Bronchial epithelial cell (primary cell): ENCODE measurements around the gene KXD1. TPM values are rescaled to one million over a fixed set of nuclear protein-coding genes. Genes with fewer than 3 reads are reported as not detected.

Experiments used
- DNase-seq: peaks from one replicate; pipeline ENCODE4 v3.0.0-alpha.2; 2010; ENCODE audit warnings: low read depth
- FAIRE-seq: peaks from 2 replicates; lab custom pipeline; 2011; peaks lifted over from hg19 to GRCh38; lab: Jason Lieb, UNC
- H3K27me3 ChIP-seq: 2 replicates; pipeline ENCODE4 v1.5.1; 2011; ENCODE audit warnings: low read length; ENCODE audit not compliant: control insufficient read depth, insufficient read depth
- H3K36me3 ChIP-seq: 2 replicates; pipeline ENCODE4 v1.5.1; 2011; ENCODE audit warnings: low read length; ENCODE audit not compliant: control insufficient read depth, insufficient read depth
- H3K4me3 ChIP-seq: 2 replicates; pipeline ENCODE4 v1.5.1; 2011; ENCODE audit warnings: mild to moderate bottlenecking, low read depth, low read length, control low read depth
- total RNA-seq: library from RNA; depleted of rRNA; stranded (reverse); fragments of >200 nt; gene quantifications from 2 replicates; pipeline ENCODE4 v1.2.1, GENCODE V29; 2014
- TF ChIP-seq, protein P1 (sequence below): IDR thresholded peaks from 2 replicates; pipeline ENCODE4 v1.5.1; 2011; ENCODE audit warnings: mild to moderate bottlenecking, moderate library complexity, low read length, control low read depth, inconsistent platforms; ENCODE audit not compliant: insufficient read depth, severe bottlenecking

KXD1 gene
- total RNA-seq, 1 donor from 2014 or later, result 47.7 TPM

DNA sequence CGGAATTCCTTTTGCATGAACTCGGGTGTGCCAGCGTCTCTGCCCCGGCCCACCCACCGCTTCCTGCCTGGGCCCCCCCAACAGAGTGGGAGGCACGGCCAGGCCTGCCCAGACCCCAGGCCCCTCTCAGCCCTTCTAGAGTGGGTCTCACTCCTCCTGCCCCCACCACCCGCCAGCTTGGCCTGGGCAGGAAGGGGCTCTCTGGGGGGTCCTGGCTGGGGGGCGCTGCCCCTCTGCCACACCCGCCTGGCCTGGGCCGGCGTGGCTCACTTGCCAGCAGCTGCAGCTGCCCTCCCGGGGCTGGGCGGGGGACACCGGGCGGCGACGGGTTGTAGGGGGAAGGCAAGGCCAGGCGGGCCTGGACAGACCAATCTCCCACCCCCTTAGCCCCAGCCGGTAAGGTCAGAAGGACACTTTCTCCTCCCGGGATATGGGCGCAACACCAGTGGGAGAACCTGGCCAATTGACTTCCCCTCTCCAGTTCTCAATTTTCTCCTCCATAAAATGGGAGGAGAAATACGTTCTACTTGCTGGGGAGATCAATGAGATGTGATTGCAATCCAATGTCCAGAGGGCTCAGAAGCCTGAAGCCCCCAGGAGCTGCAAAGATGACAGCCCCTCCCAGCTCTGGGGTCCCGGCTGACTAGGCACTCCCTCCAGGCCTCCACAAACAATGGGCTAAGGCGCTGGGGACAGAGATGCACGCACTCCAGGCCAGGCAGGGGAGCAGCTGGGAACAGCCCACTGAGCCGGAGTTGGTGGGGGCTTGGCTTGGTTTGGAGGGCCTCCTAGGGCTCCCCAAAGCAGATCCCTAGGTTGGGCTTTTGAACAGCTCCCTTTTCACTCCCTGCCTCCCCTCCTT is 46.5 kb downstream of the KXD1 start:
- no peak for FAIRE-seq
- H3K27me3 ChIP-seq, result peaks cover 16% of the 10 kb centered on the region
- TF ChIP-seq, protein P1, sequence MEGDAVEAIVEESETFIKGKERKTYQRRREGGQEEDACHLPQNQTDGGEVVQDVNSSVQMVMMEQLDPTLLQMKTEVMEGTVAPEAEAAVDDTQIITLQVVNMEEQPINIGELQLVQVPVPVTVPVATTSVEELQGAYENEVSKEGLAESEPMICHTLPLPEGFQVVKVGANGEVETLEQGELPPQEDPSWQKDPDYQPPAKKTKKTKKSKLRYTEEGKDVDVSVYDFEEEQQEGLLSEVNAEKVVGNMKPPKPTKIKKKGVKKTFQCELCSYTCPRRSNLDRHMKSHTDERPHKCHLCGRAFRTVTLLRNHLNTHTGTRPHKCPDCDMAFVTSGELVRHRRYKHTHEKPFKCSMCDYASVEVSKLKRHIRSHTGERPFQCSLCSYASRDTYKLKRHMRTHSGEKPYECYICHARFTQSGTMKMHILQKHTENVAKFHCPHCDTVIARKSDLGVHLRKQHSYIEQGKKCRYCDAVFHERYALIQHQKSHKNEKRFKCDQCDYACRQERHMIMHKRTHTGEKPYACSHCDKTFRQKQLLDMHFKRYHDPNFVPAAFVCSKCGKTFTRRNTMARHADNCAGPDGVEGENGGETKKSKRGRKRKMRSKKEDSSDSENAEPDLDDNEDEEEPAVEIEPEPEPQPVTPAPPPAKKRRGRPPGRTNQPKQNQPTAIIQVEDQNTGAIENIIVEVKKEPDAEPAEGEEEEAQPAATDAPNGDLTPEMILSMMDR, result no peak

DNA sequence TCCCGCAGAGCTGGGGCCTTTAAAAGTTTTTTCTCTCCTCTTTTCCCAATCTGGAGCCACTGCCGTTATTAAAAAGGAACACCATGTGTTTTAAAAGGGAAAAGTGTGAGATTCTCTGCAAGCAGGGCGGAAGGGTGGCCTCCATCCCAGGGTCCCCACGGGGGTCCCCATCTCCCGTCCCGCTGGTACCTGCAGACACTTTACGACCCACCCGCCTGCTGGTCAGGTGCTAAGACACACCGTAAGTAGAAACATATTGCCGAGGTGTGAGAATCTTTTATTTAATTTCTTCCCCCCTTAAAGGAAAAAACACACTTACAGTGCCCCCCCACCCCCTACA is 47.1 kb downstream of the KXD1 start:
- TF ChIP-seq, protein P1, result no peak
- H3K27me3 ChIP-seq, result peaks cover 19% of the 10 kb centered on the region
- H3K36me3 ChIP-seq, result no peaks in the 10 kb centered on the region
- H3K4me3 ChIP-seq, result no peak overlapping the region
- DNase-seq (no peak), FAIRE-seq (no peak)

More for the DNA sequence above, 46.5 kb downstream of the KXD1 start:
- H3K4me3 ChIP-seq, result no peak overlapping the region
- no peak for DNase-seq
- H3K36me3 ChIP-seq, result no peaks in the 10 kb centered on the region

DNA sequence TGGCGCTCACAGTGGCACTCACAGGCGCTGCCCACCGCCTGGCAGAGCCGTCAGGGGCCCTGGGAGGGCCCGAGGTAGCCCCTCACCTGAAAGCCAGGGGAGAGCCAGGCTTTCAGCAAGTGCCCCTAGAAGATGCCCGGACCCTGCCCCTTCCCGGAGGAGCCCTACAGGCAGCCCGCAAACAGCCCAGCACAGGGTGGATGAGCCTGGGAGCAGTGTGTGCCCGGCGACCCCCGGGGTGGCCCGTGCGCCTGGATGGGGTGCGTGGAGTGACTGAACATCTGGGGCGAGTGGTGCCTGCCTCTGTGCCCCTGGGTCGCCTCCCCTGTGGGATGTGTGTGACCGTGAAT is 47.5 kb downstream of the KXD1 start:
- FAIRE-seq (no peak), DNase-seq (no peak)
- peaks cover 22% of the 10 kb centered on the region for H3K27me3 ChIP-seq
- no peak overlapping the region for H3K4me3 ChIP-seq
- H3K36me3 ChIP-seq, result no peaks in the 10 kb centered on the region
- TF ChIP-seq, protein P1, result no peak

DNA sequence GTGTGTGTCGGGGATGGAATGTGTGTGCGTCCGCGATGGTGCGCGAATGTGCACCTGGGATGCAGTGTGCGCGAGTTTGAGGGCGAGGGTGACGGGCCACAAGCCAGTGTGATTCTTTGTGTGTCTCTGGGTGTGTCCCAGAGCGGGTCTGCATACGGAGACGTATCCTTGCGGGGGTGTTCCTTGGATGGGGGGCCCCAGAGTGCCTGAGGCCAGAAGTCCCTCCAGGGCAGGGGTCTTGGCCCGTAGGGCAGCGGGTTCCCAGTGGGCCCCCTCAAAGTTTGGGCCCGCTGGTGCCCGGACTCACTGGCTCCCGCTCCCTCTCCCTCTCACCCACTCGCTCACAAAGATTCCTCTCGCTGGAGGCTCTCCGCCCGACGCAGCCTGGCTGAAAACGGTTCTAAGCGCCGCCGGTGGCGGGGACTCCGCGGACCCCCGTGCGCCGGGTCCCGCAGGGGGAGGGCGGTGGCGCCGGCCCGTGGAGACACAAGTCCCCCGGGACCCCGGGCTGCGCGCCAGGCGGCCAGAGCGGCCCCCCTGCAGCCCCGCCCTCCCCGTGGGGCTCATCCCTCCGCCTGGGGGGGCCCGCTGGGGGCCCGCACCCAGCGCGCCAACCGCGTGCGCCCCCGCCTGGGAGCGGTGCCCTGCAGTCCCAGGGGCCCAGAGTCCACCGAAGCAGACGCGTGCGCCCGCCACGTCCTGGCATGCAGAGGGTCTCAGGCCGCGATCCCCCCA is 48.0 kb downstream of the KXD1 start:
- H3K27me3 ChIP-seq, result peaks cover 26% of the 10 kb centered on the region
- DNase-seq, result no peak
- H3K4me3 ChIP-seq, result no peak overlapping the region
- FAIRE-seq, result no peak
- no peaks in the 10 kb centered on the region for H3K36me3 ChIP-seq
- TF ChIP-seq, protein P1, result no peak

DNA sequence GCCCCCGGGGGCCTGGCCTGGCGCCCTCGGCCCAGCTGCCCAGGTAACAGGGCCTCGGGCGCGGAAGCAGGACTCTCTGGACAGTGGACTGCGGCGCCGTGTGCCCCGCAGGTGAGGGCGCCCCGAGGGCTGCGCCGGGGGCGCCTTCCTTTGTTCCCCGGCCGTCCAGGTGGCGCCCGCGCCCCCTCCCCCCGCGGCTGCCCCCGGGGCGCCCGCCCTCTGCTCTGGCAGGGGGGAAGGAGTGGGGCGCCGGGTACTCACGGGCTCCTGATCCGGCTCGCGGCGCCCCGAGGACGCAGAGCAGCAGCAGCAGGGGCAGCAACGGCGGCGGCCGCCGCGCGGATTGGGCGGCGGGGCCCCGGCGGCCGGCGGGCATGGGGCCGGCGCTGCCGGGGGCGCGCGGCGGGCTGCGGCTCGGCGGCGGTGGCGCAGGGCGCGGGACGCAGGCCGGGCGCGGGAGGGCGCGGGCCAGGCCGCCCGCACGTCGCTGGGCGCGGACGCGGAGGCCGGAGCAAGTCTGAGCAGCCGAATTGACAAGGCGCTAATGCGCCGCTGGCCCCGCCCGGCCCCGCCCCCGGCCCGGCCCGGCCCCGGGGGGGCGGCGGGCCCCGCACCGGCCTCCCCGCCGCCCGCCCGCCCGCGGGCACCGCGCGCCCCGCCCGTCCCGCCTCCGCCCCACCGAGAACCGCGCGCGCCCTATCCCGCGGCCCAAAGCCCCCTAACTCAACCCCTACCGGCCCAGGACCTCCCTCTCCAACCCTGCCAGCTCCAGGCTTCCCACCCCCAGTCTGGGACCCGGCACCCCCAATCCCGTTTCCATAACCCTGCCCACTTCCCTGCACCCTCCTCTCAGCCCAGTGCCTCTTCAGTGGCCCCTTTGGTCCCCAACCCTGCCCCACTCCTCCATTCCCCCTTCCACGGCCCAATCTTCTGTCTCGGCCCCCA is 48.9 kb downstream of the KXD1 start, which contains the start of gene CRLF1:
Gene CRLF1, minus strand, starts transcription at position 519 of the 945 bp plus-strand sequence. Its CDS starts 143 bp downstream, at position 376.
- peak within 1 kb of the TSS; percentile 16 for H3K4me3 ChIP-seq
- peaks cover 32% of the 10 kb centered on the region for H3K27me3 ChIP-seq
- DNase-seq (no peak), FAIRE-seq (no peak)
- H3K36me3 ChIP-seq, result no peaks in the 10 kb centered on the region
- TF ChIP-seq, protein P1, result no peak
